Activated CD8-positive, alpha-beta memory T cell treated with anti-CD3 and anti-CD28 coated beads for 36 hours (primary cell): Measurements from ENCODE around the gene POU2AF1. TPM values are rescaled to one million over a fixed set of nuclear protein-coding genes. Genes with fewer than 3 reads are reported as not detected.
"Not testable (repeated sequence)": the region's sequence is repeated elsewhere in the genome, so short reads cannot be mapped to it uniquely, and the experiment has no call there.

Experiments
- CTCF ChIA-PET: fragments of 350-600 bp; sonication (Branson Sonifier 250); formaldehyde crosslinking; loops from one replicate; lab custom pipeline; 2021; ENCODE audit warnings: antibody characterized with exemption; lab: Charles Lee
- POLR2A ChIA-PET: fragments of 350-600 bp; sonication (Branson Sonifier 250); formaldehyde crosslinking; loops from one replicate; lab custom pipeline; 2021; ENCODE audit warnings: antibody characterized with exemption; lab: Charles Lee
- total RNA-seq, 2 experiments: library from RNA; stranded (reverse); gene quantifications; one replicate each; pipeline ENCODE4 v1.2.3, GENCODE V29; 2021

The POU2AF1 gene
- total RNA-seq, 2 experiments from 2014 or later, result 4.8 to 5.7 TPM

- ChIA-PET POLR2A (no interaction called here), CTCF (no interaction called here)
Observed at GRCh38 chr11:111412293-111412692, 33.2 kb upstream of the POU2AF1 start.

GRCh38 chr11:111411456-111411855 is 32.4 kb upstream of the POU2AF1 start:
- CTCF ChIA-PET, result no interaction called here
- POLR2A ChIA-PET, result no interaction called here

- ChIA-PET CTCF (no interaction called here), POLR2A (no interaction called here)
Observed at GRCh38 chr11:111410951-111411350, 31.9 kb upstream of the POU2AF1 start.

GRCh38 chr11:111409915-111410314 is 30.8 kb upstream of the POU2AF1 start:
- ChIA-PET POLR2A (no interaction called here), CTCF (no interaction called here)

- POLR2A ChIA-PET, result no interaction called here
- CTCF ChIA-PET, result no interaction called here
Observed at GRCh38 chr11:111408789-111409727, 30.0 kb upstream of the POU2AF1 start.

- CTCF ChIA-PET, result no interaction called here
- POLR2A ChIA-PET, result no interaction called here
Observed at GRCh38 chr11:111407652-111408051, 28.6 kb upstream of the POU2AF1 start.

- POLR2A ChIA-PET, result no interaction called here
- CTCF ChIA-PET, result no interaction called here
Observed at GRCh38 chr11:111406589-111406988, 27.5 kb upstream of the POU2AF1 start.

- CTCF ChIA-PET, result no interaction called here
- POLR2A ChIA-PET, result no interaction called here
Observed at GRCh38 chr11:111406091-111406490, 27.0 kb upstream of the POU2AF1 start.

GRCh38 chr11:111405551-111405950 is 26.5 kb upstream of the POU2AF1 start:
- CTCF ChIA-PET, result no interaction called here

GRCh38 chr11:111403051-111403726 is 24.1 kb upstream of the POU2AF1 start:
- ChIA-PET POLR2A (no interaction called here), CTCF (interaction anchor here (0.6 kb wide), 1 partner anchor 1279 kb away, joined by 4 read pairs; no protein-coding TSS in a partner anchor)

More at GRCh38 chr11:111405551-111405950, 26.5 kb upstream of the POU2AF1 start:
- POLR2A ChIA-PET, result no interaction called here

- CTCF ChIA-PET, result no interaction called here
- POLR2A ChIA-PET, result no interaction called here
Observed at GRCh38 chr11:111402411-111402810, 23.3 kb upstream of the POU2AF1 start.

- CTCF ChIA-PET, POLR2A ChIA-PET: not testable (repeated sequence)
Observed at GRCh38 chr11:111401957-111402356, 22.9 kb upstream of the POU2AF1 start.

GRCh38 chr11:111400595-111400994 is 21.5 kb upstream of the POU2AF1 start:
- POLR2A ChIA-PET, result no interaction called here
- CTCF ChIA-PET, result interaction anchor here (0.7 kb wide), 1 partner anchor 19 kb away, joined by 4 read pairs; no protein-coding TSS in a partner anchor

GRCh38 chr11:111399187-111400031 is 20.3 kb upstream of the POU2AF1 start:
- ChIA-PET CTCF (interaction anchor here (0.5 kb wide), 1 partner anchor 497 kb away, joined by 3 read pairs; no protein-coding TSS in a partner anchor), POLR2A (no interaction called here)

- ChIA-PET POLR2A (no interaction called here), CTCF (no interaction called here)
Observed at GRCh38 chr11:111397034-111397433, 18.0 kb upstream of the POU2AF1 start.

- POLR2A ChIA-PET, result no interaction called here
- CTCF ChIA-PET, result no interaction called here
Observed at GRCh38 chr11:111395749-111396148, 16.7 kb upstream of the POU2AF1 start.

GRCh38 chr11:111395081-111395480 is 16.0 kb upstream of the POU2AF1 start:
- ChIA-PET CTCF (no interaction called here), POLR2A (no interaction called here)

GRCh38 chr11:111394147-111394546 is 15.1 kb upstream of the POU2AF1 start:
- POLR2A ChIA-PET, result interaction anchor here (0.8 kb wide), 1 partner anchor 16 kb away, joined by 3 read pairs; no protein-coding TSS in a partner anchor
- CTCF ChIA-PET, result not testable (repeated sequence)

GRCh38 chr11:111393585-111393984 is 14.5 kb upstream of the POU2AF1 start:
- POLR2A ChIA-PET, result interaction anchor here (0.8 kb wide), 1 partner anchor 16 kb away, joined by 3 read pairs; no protein-coding TSS in a partner anchor
- CTCF ChIA-PET, result interaction anchor here (1.3 kb wide), 1 partner anchor 29 kb away, joined by 5 read pairs; no protein-coding TSS in a partner anchor
